WTC11 (cell line): ENCODE results near the gene LMCD1. TPM values are rescaled to one million over a fixed set of nuclear protein-coding genes. Genes with fewer than 3 reads are reported as not detected.

Experiments used
- ATAC-seq: fragments of 200-7000 bp; cut with Tn5 transposase; 2 replicates; pipeline ENCODE4 v1.10.0; 2021; ENCODE audit warnings: mild to moderate bottlenecking, moderate library complexity
- CTCF ChIA-PET: fragments of 300-600 bp; sonication (Branson Sonifier 250); formaldehyde crosslinking; loops from one replicate; lab custom pipeline; 2021; ENCODE audit warnings: antibody characterized with exemption; lab: Charles Lee
- POLR2A ChIA-PET: fragments of 350-600 bp; sonication (Branson Sonifier 250); formaldehyde crosslinking; loops from one replicate; lab custom pipeline; 2021; ENCODE audit warnings: antibody characterized with exemption; lab: Charles Lee
- DNase-seq: peaks from one replicate; pipeline ENCODE4 v3.0.0; 2021; ENCODE audit warnings: low spot score
- H3K27ac Mint-ChIP-seq: 2 replicates; pipeline ENCODE4 v1.8.0; 2021; ENCODE audit warnings: mixed read lengths
- H3K27me3 Mint-ChIP-seq: 2 replicates; pipeline ENCODE4 v1.8.0; 2021; ENCODE audit warnings: low read depth, mild to moderate bottlenecking, moderate library complexity, mixed read lengths
- H3K36me3 Mint-ChIP-seq: 2 replicates; pipeline ENCODE4 v1.8.0; 2021; ENCODE audit warnings: mixed read lengths
- H3K4me1 Mint-ChIP-seq: 2 replicates; pipeline ENCODE4 v1.8.0; 2022; ENCODE audit warnings: mixed read lengths
- H3K4me3 Mint-ChIP-seq: 2 replicates; pipeline ENCODE4 v1.8.0; 2021; ENCODE audit warnings: mild to moderate bottlenecking, moderate library complexity, mixed read lengths
- H3K9me3 Mint-ChIP-seq: 2 replicates; pipeline ENCODE4 v1.8.0; 2021; ENCODE audit warnings: mixed read lengths
- ATF1 ChIP-seq: sonication (generic); formaldehyde crosslinking; IDR thresholded peaks from 2 replicates; pipeline ENCODE4 v1.8.1; 2023; ENCODE audit warnings: mild to moderate bottlenecking, moderate library complexity, missing genetic modification reagents
- EMX1 ChIP-seq: fragments of 250-450 bp; sonication (Bioruptor Pico); IDR thresholded peaks from 2 replicates; pipeline ENCODE4 v1.8.0; 2021; ENCODE audit warnings: mild to moderate bottlenecking
- GTF2I ChIP-seq: fragments of 250-450 bp; sonication (Bioruptor Pico); conservative IDR thresholded peaks from 2 replicates; pipeline ENCODE4 v1.4.0; 2021; ENCODE audit warnings: mild to moderate bottlenecking
- IRF2 ChIP-seq: sonication (generic); formaldehyde crosslinking; IDR thresholded peaks from 2 replicates; pipeline ENCODE4 v1.8.0; 2022; ENCODE audit warnings: low read depth, missing genetic modification reagents, borderline replicate concordance
- NFE2L1 ChIP-seq: sonication (generic); formaldehyde crosslinking; IDR thresholded peaks from 2 replicates; pipeline ENCODE4 v1.8.1; 2023; ENCODE audit warnings: missing genetic modification reagents
- OVOL2 ChIP-seq: fragments of 250-450 bp; sonication (Bioruptor Pico); IDR thresholded peaks from 2 replicates; pipeline ENCODE4 v1.9.0; 2021; ENCODE audit warnings: mild to moderate bottlenecking, borderline replicate concordance
- PRRX2 ChIP-seq: fragments of 250-450 bp; sonication (Bioruptor Pico); IDR thresholded peaks from 2 replicates; pipeline ENCODE4 v1.8.0; 2021; ENCODE audit warnings: mild to moderate bottlenecking
- SOX15 ChIP-seq: fragments of 250-450 bp; sonication (Bioruptor Pico); IDR thresholded peaks from 2 replicates; pipeline ENCODE4 v1.9.0; 2021; ENCODE audit warnings: mild to moderate bottlenecking
- ZBTB21 ChIP-seq: sonication (generic); formaldehyde crosslinking; IDR thresholded peaks from 2 replicates; pipeline ENCODE4 v1.8.1; 2023; ENCODE audit warnings: mild to moderate bottlenecking, missing genetic modification reagents, borderline replicate concordance
- ZNF121 ChIP-seq: sonication (generic); formaldehyde crosslinking; IDR thresholded peaks from 2 replicates; pipeline ENCODE4 v1.8.0; 2023; ENCODE audit warnings: missing genetic modification reagents
- ZNF396 ChIP-seq: fragments of 250-450 bp; sonication (Bioruptor Pico); IDR thresholded peaks from 2 replicates; pipeline ENCODE4 v1.8.0; 2021; ENCODE audit warnings: mild to moderate bottlenecking, moderate library complexity, borderline replicate concordance
- ZNF671 ChIP-seq: fragments of 250-450 bp; sonication (Bioruptor Pico); IDR thresholded peaks from 2 replicates; pipeline ENCODE4 v1.8.0; 2021; ENCODE audit warnings: mild to moderate bottlenecking
- total RNA-seq: library from RNA; stranded (reverse); gene quantifications from 3 replicates; pipeline ENCODE4 v1.2.3, GENCODE V29; 2021
- TF ChIP-seq, protein P1 (sequence below): fragments of 250-450 bp; sonication (Bioruptor Pico); IDR thresholded peaks from 2 replicates; pipeline ENCODE4 v1.9.0; 2021; ENCODE audit warnings: mild to moderate bottlenecking
- TF ChIP-seq, protein P2 (sequence below): sonication (generic); formaldehyde crosslinking; IDR thresholded peaks from 2 replicates; pipeline ENCODE4 v1.8.1; 2022; ENCODE audit warnings: missing genetic modification reagents, borderline replicate concordance
- TF ChIP-seq, protein P3 (sequence below): fragments of 250-450 bp; sonication (Bioruptor Pico); conservative IDR thresholded peaks from 2 replicates; pipeline ENCODE4 v1.9.0; 2021; ENCODE audit warnings: mild to moderate bottlenecking
- TF ChIP-seq, protein P4 (sequence below): sonication (generic); formaldehyde crosslinking; IDR thresholded peaks from 2 replicates; pipeline ENCODE4 v1.8.0; 2022; ENCODE audit warnings: mild to moderate bottlenecking, missing genetic modification reagents
- TF ChIP-seq, protein P5 (sequence below): fragments of 250-450 bp; sonication (Bioruptor Pico); IDR thresholded peaks from 2 replicates; pipeline ENCODE4 v2.1.2; 2022; ENCODE audit warnings: mild to moderate bottlenecking, moderate library complexity
- TF ChIP-seq, protein P6 (sequence below): sonication (generic); formaldehyde crosslinking; conservative IDR thresholded peaks from 2 replicates; pipeline ENCODE4 v1.8.1; 2023; ENCODE audit warnings: mild to moderate bottlenecking, low read depth, missing genetic modification reagents, moderate library complexity
- TF ChIP-seq, protein P7 (sequence below): sonication (generic); formaldehyde crosslinking; IDR thresholded peaks from 2 replicates; pipeline ENCODE4 v1.8.1; 2022; ENCODE audit warnings: low read depth, missing genetic modification reagents, borderline replicate concordance

Gene LMCD1
- total RNA-seq, 1 experiment from 2014 or later = 12.5 TPM

DNA sequence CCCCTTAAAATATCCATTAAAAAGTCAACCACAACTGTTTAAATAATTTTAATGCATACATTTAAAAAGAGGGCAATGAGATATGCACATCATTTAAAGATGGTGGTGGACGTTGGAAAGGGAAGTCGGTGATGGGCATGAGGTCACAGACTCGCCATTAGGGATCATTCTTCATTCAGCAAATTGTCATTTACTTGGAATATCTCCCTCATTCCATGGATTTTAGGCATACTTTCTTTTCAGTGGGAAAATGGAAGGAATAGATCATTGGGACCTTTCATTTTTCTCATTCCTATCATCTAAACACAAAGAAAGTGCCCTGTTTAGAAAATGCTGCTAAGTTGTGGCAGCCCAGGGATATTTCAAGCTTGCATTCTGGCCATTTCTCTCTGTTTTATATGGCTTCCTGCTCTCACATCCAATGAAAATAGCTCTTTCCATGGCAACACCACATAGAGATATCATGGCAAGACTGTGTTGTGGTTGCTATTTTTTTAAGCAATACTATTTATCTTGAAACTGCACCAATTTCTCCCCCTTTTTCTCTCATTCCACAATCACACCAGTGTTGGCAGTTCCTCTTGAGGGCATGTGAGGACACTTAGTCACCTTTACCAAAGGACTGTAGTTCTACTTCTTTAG lies 40.7 kb upstream of the LMCD1 start:
- H3K4me3 Mint-ChIP-seq = no peak overlapping the region
- peaks cover 10% of the 10 kb centered on the region for H3K4me1 Mint-ChIP-seq
- CTCF ChIA-PET = no interaction called here
- H3K9me3 Mint-ChIP-seq = no peaks in the 10 kb centered on the region
- H3K36me3 Mint-ChIP-seq = no peaks in the 10 kb centered on the region
- ATAC-seq (no peak), DNase-seq (no peak)
- POLR2A ChIA-PET = no interaction called here
- peaks cover 2% of the 10 kb centered on the region; the same call in 1 of the 2 replicates for H3K27me3 Mint-ChIP-seq
- TF ChIP-seq NFE2L1 (no peak), PRRX2 (CRISPR knock-in tag) (no peak), OVOL2 (CRISPR knock-in tag) (no peak), ZBTB21 (no peak), ATF1 (CRISPR knock-in tag) (no peak), IRF2 (CRISPR knock-in tag) (no peak), EMX1 (CRISPR knock-in tag) (no peak), ZNF121 (CRISPR knock-in tag) (no peak)
- TF ChIP-seq, protein P1, sequence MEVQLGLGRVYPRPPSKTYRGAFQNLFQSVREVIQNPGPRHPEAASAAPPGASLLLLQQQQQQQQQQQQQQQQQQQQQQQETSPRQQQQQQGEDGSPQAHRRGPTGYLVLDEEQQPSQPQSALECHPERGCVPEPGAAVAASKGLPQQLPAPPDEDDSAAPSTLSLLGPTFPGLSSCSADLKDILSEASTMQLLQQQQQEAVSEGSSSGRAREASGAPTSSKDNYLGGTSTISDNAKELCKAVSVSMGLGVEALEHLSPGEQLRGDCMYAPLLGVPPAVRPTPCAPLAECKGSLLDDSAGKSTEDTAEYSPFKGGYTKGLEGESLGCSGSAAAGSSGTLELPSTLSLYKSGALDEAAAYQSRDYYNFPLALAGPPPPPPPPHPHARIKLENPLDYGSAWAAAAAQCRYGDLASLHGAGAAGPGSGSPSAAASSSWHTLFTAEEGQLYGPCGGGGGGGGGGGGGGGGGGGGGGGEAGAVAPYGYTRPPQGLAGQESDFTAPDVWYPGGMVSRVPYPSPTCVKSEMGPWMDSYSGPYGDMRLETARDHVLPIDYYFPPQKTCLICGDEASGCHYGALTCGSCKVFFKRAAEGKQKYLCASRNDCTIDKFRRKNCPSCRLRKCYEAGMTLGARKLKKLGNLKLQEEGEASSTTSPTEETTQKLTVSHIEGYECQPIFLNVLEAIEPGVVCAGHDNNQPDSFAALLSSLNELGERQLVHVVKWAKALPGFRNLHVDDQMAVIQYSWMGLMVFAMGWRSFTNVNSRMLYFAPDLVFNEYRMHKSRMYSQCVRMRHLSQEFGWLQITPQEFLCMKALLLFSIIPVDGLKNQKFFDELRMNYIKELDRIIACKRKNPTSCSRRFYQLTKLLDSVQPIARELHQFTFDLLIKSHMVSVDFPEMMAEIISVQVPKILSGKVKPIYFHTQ = no peak
- TF ChIP-seq, protein P2, sequence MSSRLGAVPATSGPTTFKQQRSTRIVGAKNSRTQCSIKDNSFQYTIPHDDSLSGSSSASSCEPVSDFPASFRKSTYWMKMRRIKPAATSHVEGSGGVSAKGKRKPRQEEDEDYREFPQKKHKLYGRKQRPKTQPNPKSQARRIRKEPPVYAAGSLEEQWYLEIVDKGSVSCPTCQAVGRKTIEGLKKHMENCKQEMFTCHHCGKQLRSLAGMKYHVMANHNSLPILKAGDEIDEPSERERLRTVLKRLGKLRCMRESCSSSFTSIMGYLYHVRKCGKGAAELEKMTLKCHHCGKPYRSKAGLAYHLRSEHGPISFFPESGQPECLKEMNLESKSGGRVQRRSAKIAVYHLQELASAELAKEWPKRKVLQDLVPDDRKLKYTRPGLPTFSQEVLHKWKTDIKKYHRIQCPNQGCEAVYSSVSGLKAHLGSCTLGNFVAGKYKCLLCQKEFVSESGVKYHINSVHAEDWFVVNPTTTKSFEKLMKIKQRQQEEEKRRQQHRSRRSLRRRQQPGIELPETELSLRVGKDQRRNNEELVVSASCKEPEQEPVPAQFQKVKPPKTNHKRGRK (CRISPR knock-in tag) = no peak
- TF ChIP-seq, protein P3, sequence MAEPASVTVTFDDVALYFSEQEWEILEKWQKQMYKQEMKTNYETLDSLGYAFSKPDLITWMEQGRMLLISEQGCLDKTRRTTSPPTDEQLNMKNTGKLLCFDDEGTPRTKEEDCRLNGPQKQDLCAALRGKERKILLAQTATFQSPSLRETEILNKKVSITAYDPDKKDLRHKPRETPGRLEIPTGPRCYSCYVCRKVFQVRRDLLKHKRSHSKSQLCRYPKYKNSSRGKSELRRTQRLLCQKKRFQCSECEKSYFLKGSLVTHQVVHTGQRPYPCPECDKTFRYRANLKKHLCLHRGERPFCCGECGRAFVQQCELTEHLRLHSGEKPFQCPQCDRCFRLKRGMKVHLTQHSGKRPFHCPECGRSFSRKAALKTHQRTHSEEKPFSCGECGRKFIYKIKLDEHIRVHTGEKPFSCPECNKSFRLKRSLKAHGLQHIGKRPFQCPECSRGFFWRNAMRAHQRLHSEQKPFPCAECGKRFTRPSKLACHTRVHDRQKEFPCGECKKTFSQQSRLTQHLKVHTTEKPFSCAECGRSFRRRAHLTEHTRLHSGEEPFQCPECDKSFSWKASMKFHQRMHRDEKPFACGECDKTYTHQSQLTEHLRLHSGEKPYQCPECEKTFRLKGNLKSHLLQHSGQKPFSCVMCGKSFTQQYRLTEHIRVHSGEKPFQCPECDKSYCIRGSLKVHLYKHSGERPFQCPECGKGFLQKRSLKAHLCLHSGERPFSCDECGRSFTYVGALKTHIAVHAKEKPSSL (CRISPR knock-in tag) = no peak
- TF ChIP-seq, protein P4, sequence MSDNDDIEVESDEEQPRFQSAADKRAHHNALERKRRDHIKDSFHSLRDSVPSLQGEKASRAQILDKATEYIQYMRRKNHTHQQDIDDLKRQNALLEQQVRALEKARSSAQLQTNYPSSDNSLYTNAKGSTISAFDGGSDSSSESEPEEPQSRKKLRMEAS (CRISPR knock-in tag) = no peak
- H3K27ac Mint-ChIP-seq = no peak overlapping the region

DNA sequence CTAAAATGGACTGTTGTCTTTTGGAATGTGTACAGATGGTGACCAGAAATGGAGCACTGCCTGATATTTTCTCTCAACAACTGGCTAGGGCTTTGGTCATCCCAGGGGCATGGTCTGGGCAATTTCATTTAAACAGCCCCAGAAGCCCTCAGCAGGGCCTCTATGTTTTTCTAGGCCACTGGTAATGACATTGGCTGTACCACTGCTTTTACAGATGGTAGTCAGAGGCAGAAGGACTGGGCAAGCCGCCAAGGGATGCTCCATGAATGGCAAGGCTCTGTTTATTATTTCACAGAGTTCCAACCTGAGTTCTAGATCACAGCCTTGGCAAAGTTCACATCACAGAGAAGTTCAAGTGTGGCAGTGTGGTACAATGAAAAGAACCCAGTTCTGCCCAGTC lies 37.0 kb upstream of the LMCD1 start:
- POLR2A ChIA-PET = no interaction called here
- CTCF ChIA-PET = no interaction called here
- H3K36me3 Mint-ChIP-seq = no peaks in the 10 kb centered on the region
- peaks cover 2% of the 10 kb centered on the region; the same call in 1 of the 2 replicates for H3K27me3 Mint-ChIP-seq
- no peaks in the 10 kb centered on the region for H3K4me1 Mint-ChIP-seq
- no peak for ATAC-seq
- H3K9me3 Mint-ChIP-seq = no peaks in the 10 kb centered on the region
- no peak for DNase-seq
- no peak overlapping the region for H3K27ac Mint-ChIP-seq
- TF ChIP-seq, protein P5, sequence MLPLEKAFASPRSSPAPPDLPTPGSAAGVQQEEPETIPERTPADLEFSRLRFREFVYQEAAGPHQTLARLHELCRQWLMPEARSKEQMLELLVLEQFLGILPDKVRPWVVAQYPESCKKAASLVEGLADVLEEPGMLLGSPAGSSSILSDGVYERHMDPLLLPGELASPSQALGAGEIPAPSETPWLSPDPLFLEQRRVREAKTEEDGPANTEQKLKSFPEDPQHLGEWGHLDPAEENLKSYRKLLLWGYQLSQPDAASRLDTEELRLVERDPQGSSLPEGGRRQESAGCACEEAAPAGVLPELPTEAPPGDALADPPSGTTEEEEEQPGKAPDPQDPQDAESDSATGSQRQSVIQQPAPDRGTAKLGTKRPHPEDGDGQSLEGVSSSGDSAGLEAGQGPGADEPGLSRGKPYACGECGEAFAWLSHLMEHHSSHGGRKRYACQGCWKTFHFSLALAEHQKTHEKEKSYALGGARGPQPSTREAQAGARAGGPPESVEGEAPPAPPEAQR = no peak
- no peak for TF ChIP-seq ZNF396 (CRISPR knock-in tag)
- TF ChIP-seq ZNF671 = no peak
- no peak for TF ChIP-seq GTF2I
- TF ChIP-seq, protein P6, sequence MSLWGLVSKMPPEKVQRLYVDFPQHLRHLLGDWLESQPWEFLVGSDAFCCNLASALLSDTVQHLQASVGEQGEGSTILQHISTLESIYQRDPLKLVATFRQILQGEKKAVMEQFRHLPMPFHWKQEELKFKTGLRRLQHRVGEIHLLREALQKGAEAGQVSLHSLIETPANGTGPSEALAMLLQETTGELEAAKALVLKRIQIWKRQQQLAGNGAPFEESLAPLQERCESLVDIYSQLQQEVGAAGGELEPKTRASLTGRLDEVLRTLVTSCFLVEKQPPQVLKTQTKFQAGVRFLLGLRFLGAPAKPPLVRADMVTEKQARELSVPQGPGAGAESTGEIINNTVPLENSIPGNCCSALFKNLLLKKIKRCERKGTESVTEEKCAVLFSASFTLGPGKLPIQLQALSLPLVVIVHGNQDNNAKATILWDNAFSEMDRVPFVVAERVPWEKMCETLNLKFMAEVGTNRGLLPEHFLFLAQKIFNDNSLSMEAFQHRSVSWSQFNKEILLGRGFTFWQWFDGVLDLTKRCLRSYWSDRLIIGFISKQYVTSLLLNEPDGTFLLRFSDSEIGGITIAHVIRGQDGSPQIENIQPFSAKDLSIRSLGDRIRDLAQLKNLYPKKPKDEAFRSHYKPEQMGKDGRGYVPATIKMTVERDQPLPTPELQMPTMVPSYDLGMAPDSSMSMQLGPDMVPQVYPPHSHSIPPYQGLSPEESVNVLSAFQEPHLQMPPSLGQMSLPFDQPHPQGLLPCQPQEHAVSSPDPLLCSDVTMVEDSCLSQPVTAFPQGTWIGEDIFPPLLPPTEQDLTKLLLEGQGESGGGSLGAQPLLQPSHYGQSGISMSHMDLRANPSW = no peak
- no peak for TF ChIP-seq SOX15 (CRISPR knock-in tag)
- TF ChIP-seq, protein P7, sequence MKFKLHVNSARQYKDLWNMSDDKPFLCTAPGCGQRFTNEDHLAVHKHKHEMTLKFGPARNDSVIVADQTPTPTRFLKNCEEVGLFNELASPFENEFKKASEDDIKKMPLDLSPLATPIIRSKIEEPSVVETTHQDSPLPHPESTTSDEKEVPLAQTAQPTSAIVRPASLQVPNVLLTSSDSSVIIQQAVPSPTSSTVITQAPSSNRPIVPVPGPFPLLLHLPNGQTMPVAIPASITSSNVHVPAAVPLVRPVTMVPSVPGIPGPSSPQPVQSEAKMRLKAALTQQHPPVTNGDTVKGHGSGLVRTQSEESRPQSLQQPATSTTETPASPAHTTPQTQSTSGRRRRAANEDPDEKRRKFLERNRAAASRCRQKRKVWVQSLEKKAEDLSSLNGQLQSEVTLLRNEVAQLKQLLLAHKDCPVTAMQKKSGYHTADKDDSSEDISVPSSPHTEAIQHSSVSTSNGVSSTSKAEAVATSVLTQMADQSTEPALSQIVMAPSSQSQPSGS = no peak
- no peak overlapping the region for H3K4me3 Mint-ChIP-seq
